ENCODE results near the gene CDK13. TPM values are rescaled to one million over a fixed set of nuclear protein-coding genes. Genes with fewer than 3 reads are reported as not detected.
"Not testable (repeated sequence)": the region's sequence is repeated elsewhere in the genome, so short reads cannot be mapped to it uniquely, and the experiment has no call there.

CDK13 gene
- total RNA-seq, 2 experiments from 2014 or later: 84.3 to 90.9 TPM

GRCh38 chr7:40137563-40137962 is 187.5 kb downstream of the CDK13 start:
- H4K20me1 ChIP-seq (ENCODE audit: insufficient read depth, low read length): peaks cover 11% of the 10 kb centered on the region
- no peaks in the 10 kb centered on the region for H3K9me2 ChIP-seq (ENCODE audit: insufficient read depth, low read length)
- BruUV-seq (replicated peaks): no TSS peak
- ChIA-PET CTCF (ENCODE audit: unreplicated experiment) (no interaction called here), POLR2A (no interaction called here)
- H2AFZ ChIP-seq (ENCODE audit: low read length): no peak overlapping the region
- H3K4me3 ChIP-seq (ENCODE audit: low read depth, low read length, poor library complexity, severe bottlenecking): no peak overlapping the region
- intact Hi-C loops (cut with micrococcal nuclease; ENCODE audit: unreplicated experiment): no loop called here
- peaks cover 6% of the 10 kb centered on the region; the same call in 1 of the 2 replicates for H3K36me3 ChIP-seq (ENCODE audit: insufficient read depth, low read length)
- peaks cover 11% of the 10 kb centered on the region for H3K4me1 ChIP-seq (ENCODE audit: insufficient read depth, low read length, poor library complexity, severe bottlenecking)
- H3K79me2 ChIP-seq (ENCODE audit: insufficient read depth, low read depth, low read length): peaks cover 17% of the 10 kb centered on the region
- H3K4me2 ChIP-seq (ENCODE audit: low read length): no peak overlapping the region
- H3K27ac ChIP-seq (ENCODE audit: low read depth, low read length, poor library complexity, severe bottlenecking): no peak overlapping the region
- H3K9me3 ChIP-seq (ENCODE audit: low read length): no peaks in the 10 kb centered on the region
- no peak for DNase-seq (ENCODE audit: low spot score)
- no peak for TF ChIP-seq EZH2phosphoT487 (IDR thresholded peaks at IDR 0.05; ENCODE audit: borderline replicate concordance, low read depth, low read length)
- TF ChIP-seq, protein P1, sequence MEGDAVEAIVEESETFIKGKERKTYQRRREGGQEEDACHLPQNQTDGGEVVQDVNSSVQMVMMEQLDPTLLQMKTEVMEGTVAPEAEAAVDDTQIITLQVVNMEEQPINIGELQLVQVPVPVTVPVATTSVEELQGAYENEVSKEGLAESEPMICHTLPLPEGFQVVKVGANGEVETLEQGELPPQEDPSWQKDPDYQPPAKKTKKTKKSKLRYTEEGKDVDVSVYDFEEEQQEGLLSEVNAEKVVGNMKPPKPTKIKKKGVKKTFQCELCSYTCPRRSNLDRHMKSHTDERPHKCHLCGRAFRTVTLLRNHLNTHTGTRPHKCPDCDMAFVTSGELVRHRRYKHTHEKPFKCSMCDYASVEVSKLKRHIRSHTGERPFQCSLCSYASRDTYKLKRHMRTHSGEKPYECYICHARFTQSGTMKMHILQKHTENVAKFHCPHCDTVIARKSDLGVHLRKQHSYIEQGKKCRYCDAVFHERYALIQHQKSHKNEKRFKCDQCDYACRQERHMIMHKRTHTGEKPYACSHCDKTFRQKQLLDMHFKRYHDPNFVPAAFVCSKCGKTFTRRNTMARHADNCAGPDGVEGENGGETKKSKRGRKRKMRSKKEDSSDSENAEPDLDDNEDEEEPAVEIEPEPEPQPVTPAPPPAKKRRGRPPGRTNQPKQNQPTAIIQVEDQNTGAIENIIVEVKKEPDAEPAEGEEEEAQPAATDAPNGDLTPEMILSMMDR (conservative IDR thresholded peaks at IDR 0.05; ENCODE audit: low read length): no peak

GRCh38 chr7:40138973-40139372 is 188.9 kb downstream of the CDK13 start:
- TF ChIP-seq, protein P1 (conservative IDR thresholded peaks at IDR 0.05; ENCODE audit: low read length): no peak
- TF ChIP-seq EZH2phosphoT487 (IDR thresholded peaks at IDR 0.05; ENCODE audit: borderline replicate concordance, low read depth, low read length): no peak
- Histone ChIP-seq H3K79me2 (ENCODE audit: insufficient read depth, low read depth, low read length) (peaks cover 2% of the 10 kb centered on the region; the same call in 1 of the 2 replicates), H3K4me2 (ENCODE audit: low read length) (no peak overlapping the region), H3K4me1 (ENCODE audit: insufficient read depth, low read length, poor library complexity, severe bottlenecking) (peaks cover 4% of the 10 kb centered on the region), H3K9me2 (ENCODE audit: insufficient read depth, low read length) (no peaks in the 10 kb centered on the region), H3K36me3 (ENCODE audit: insufficient read depth, low read length) (no peaks in the 10 kb centered on the region), H4K20me1 (ENCODE audit: insufficient read depth, low read length) (no peaks in the 10 kb centered on the region), H3K9me3 (ENCODE audit: low read length) (no peaks in the 10 kb centered on the region), H3K4me3 (ENCODE audit: low read depth, low read length, poor library complexity, severe bottlenecking) (no peak overlapping the region), H3K27ac (ENCODE audit: low read depth, low read length, poor library complexity, severe bottlenecking) (no peak overlapping the region), H2AFZ (ENCODE audit: low read length) (no peak overlapping the region)
- ChIA-PET POLR2A (no interaction called here), CTCF (ENCODE audit: unreplicated experiment) (no interaction called here)
- DNase-seq (ENCODE audit: low spot score): no peak
- BruUV-seq (replicated peaks): no TSS peak
- intact Hi-C loops (cut with micrococcal nuclease; ENCODE audit: unreplicated experiment): no loop called here

GRCh38 chr7:40139891-40140290 is 189.8 kb downstream of the CDK13 start:
- H3K4me1 ChIP-seq (ENCODE audit: insufficient read depth, low read length, poor library complexity, severe bottlenecking); POLR2A ChIA-PET: not testable (repeated sequence)

DNA sequence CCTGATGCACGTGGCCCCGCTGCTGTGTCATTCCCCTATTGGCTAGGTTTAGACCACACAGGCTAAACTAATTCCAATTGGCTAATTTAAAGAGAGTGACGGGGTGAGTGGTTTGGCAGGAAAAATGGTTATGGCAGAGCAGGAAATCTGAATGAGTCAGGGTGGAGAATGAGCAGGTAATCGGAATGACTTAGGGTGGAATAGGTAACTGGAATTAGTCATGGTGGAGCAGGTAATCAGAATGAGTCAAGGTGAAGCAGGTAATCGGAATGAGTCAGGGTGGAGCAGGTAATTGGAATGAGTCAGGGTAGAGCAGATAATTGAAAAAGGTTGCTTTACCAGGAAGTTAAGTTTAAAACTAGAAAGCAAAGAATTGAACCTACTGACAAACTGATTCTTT is 191.9 kb downstream of the CDK13 start:
- H3K4me2 ChIP-seq (ENCODE audit: low read length); H3K9me2 ChIP-seq (ENCODE audit: insufficient read depth, low read length); intact Hi-C loops (cut with micrococcal nuclease; ENCODE audit: unreplicated experiment); H4K20me1 ChIP-seq (ENCODE audit: insufficient read depth, low read length); H3K79me2 ChIP-seq (ENCODE audit: insufficient read depth, low read depth, low read length); H3K4me1 ChIP-seq (ENCODE audit: insufficient read depth, low read length, poor library complexity, severe bottlenecking); CTCF ChIA-PET (ENCODE audit: unreplicated experiment); DNase-seq (ENCODE audit: low spot score); H3K4me3 ChIP-seq (ENCODE audit: low read depth, low read length, poor library complexity, severe bottlenecking); BruUV-seq (replicated peaks); H2AFZ ChIP-seq (ENCODE audit: low read length); H3K27ac ChIP-seq (ENCODE audit: low read depth, low read length, poor library complexity, severe bottlenecking); H3K9me3 ChIP-seq (ENCODE audit: low read length); POLR2A ChIA-PET; H3K36me3 ChIP-seq (ENCODE audit: insufficient read depth, low read length): not testable (repeated sequence)

More at GRCh38 chr7:40139891-40140290, 189.8 kb downstream of the CDK13 start:
- H3K9me2 ChIP-seq (ENCODE audit: insufficient read depth, low read length); H2AFZ ChIP-seq (ENCODE audit: low read length); BruUV-seq (replicated peaks); intact Hi-C loops (cut with micrococcal nuclease; ENCODE audit: unreplicated experiment); H3K36me3 ChIP-seq (ENCODE audit: insufficient read depth, low read length); H4K20me1 ChIP-seq (ENCODE audit: insufficient read depth, low read length); H3K4me2 ChIP-seq (ENCODE audit: low read length); CTCF ChIA-PET (ENCODE audit: unreplicated experiment); H3K27ac ChIP-seq (ENCODE audit: low read depth, low read length, poor library complexity, severe bottlenecking); H3K9me3 ChIP-seq (ENCODE audit: low read length); H3K4me3 ChIP-seq (ENCODE audit: low read depth, low read length, poor library complexity, severe bottlenecking); DNase-seq (ENCODE audit: low spot score); H3K79me2 ChIP-seq (ENCODE audit: insufficient read depth, low read depth, low read length): not testable (repeated sequence)

DNA sequence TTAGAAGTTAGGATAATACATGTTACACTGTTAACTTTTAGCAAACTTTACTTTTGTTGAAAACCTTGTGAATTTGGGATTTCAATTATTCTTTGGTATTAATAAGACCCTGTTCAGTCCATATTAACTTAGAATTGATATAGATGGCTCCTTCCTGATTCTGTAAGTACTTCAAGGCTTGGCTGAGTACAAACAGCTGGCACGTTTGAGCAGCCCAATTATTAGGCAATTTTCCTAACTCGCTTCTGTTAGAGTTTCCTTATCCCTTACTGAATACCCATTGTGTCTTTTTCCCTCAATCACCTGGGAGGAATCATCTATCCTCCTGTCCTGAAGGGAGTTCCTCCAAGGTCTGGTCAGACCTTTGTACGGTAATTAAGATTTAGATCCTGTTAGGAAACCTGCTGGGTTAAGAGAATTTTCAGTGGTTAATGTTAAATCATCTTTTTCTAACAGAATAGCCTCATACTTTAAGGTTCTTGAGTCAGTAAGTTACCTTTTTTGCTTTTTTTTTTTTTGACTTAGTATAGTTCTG is 195.6 kb downstream of the CDK13 start:
- POLR2A ChIA-PET; BruUV-seq (replicated peaks); H3K4me3 ChIP-seq (ENCODE audit: low read depth, low read length, poor library complexity, severe bottlenecking); CTCF ChIA-PET (ENCODE audit: unreplicated experiment); H3K9me2 ChIP-seq (ENCODE audit: insufficient read depth, low read length); H2AFZ ChIP-seq (ENCODE audit: low read length); H4K20me1 ChIP-seq (ENCODE audit: insufficient read depth, low read length); H3K79me2 ChIP-seq (ENCODE audit: insufficient read depth, low read depth, low read length); intact Hi-C loops (cut with micrococcal nuclease; ENCODE audit: unreplicated experiment); H3K27ac ChIP-seq (ENCODE audit: low read depth, low read length, poor library complexity, severe bottlenecking); H3K9me3 ChIP-seq (ENCODE audit: low read length); H3K36me3 ChIP-seq (ENCODE audit: insufficient read depth, low read length); H3K4me2 ChIP-seq (ENCODE audit: low read length); H3K4me1 ChIP-seq (ENCODE audit: insufficient read depth, low read length, poor library complexity, severe bottlenecking); DNase-seq (ENCODE audit: low spot score): not testable (repeated sequence)
